Spleen (tissue), 7 donors: Measurements from ENCODE around the gene MATCAP1.

Experiments used
- POLR2AphosphoS5 ChIP-seq, 3 donors: sonication (generic); formaldehyde crosslinking; IDR thresholded peaks; one replicate each; pipeline ENCODE4 v1.5.1; 2017; ENCODE audit warnings: antibody characterized with exemption in 3 of 3
- TF ChIP-seq, protein P1 (sequence below), 11 experiments: fragments of 200-600 bp in 7 of 11; fragments of 450-650 bp in 4 of 11; sonication (generic) in 4 of 11; IDR thresholded peaks in 8 of 11; conservative IDR thresholded peaks in 3 of 11; 1 replicate in 7 of 11; 2 replicates in 4 of 11; pipeline versions ENCODE4 v1.4.0 to v1.8.0; 2016 to 2021; ENCODE audit warnings: antibody characterized with exemption in 11 of 11, inconsistent platforms in 4 of 11, mild to moderate bottlenecking in 1 of 11
- donor health status: DM: no; HTN: no; CAD: no; lungs with moderate emphysema.
- donor health status: DM: no; HTN: no; CAD: no.
- donor health status: DM: no; HTN: no; CAD: no.

DNA sequence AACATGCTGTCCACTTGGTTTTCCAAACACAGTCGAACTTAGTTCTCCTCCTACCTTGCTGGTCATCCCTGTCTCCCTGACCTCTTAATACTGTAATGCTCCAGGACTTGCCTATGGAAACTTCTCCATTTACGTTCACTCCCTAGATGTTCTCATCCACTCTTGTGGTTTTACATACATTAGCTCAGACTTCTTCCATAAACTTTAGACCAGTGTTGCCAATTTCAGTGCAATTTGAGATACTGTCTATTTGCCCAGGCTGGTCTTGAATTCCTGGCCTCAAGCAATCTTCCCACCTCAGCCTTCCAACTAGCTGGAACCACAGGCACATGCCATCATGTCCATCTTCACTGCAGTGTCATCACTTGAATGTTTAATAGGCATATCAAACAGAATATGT is 1.5 kb downstream of the MATCAP1 start:
- no peak for TF ChIP-seq POLR2AphosphoS5 (IDR thresholded peaks at IDR 0.05)
- TF ChIP-seq, protein P1, sequence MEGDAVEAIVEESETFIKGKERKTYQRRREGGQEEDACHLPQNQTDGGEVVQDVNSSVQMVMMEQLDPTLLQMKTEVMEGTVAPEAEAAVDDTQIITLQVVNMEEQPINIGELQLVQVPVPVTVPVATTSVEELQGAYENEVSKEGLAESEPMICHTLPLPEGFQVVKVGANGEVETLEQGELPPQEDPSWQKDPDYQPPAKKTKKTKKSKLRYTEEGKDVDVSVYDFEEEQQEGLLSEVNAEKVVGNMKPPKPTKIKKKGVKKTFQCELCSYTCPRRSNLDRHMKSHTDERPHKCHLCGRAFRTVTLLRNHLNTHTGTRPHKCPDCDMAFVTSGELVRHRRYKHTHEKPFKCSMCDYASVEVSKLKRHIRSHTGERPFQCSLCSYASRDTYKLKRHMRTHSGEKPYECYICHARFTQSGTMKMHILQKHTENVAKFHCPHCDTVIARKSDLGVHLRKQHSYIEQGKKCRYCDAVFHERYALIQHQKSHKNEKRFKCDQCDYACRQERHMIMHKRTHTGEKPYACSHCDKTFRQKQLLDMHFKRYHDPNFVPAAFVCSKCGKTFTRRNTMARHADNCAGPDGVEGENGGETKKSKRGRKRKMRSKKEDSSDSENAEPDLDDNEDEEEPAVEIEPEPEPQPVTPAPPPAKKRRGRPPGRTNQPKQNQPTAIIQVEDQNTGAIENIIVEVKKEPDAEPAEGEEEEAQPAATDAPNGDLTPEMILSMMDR (IDR thresholded peaks at IDR 0.05 in 8 of 11, conservative IDR thresholded peaks at IDR 0.05 in 3 of 11) = no peak
